Breast epithelium (tissue), 4 donors: ENCODE data around the gene DDX31. TPM values are rescaled to one million over a fixed set of nuclear protein-coding genes. Genes with fewer than 3 reads are reported as not detected.

Experiments used
- DNase-seq, 2 donors: peaks; one replicate each; pipeline ENCODE4 v3.0.0-alpha.2; 2019; ENCODE audit warnings: low spot score in 2 of 2
- H3K27ac ChIP-seq, 2 donors: fragments of 200-600 bp; sonication (generic) in 1 of 2; one replicate each; pipeline ENCODE4 v1.5.1; 2016 to 2019; ENCODE audit warnings: mild to moderate bottlenecking in 1 of 2
- H3K27me3 ChIP-seq, 2 donors: fragments of 200-600 bp; sonication (generic) in 1 of 2; one replicate each; pipeline versions ENCODE4 v1.5.1 to v1.6.0; 2017 to 2019; ENCODE audit warnings: control low read depth in 1 of 2, mild to moderate bottlenecking in 1 of 2
- H3K36me3 ChIP-seq: fragments of 200-600 bp; one replicate; pipeline ENCODE4 v1.5.1; 2019
- H3K4me1 ChIP-seq, 2 donors: fragments of 200-600 bp; sonication (generic); one replicate each; pipeline ENCODE4 v1.5.1; 2016 to 2019; ENCODE audit warnings: control low read depth in 1 of 2
- H3K4me3 ChIP-seq, 3 donors: fragments of 200-600 bp; sonication (generic); 1 replicate in 2 of 3; 2 replicates in 1 of 3; pipeline ENCODE4 v1.5.1; 2016 to 2019; ENCODE audit warnings: mild to moderate bottlenecking in 3 of 3, moderate library complexity in 2 of 3
- H3K9me3 ChIP-seq, 2 donors: fragments of 200-600 bp; sonication (generic) in 1 of 2; one replicate each; pipeline ENCODE4 v1.5.1; 2016 to 2019; ENCODE audit warnings: control low read depth in 1 of 2
- CTCF ChIP-seq, 3 donors: fragments of 450-650 bp; IDR thresholded peaks; one replicate each; pipeline ENCODE4 v1.5.1; 2016 to 2017; ENCODE audit warnings: antibody characterized with exemption in 3 of 3, mild to moderate bottlenecking in 3 of 3, moderate library complexity in 3 of 3
- POLR2A ChIP-seq: fragments of 450-650 bp; IDR thresholded peaks from one replicate; pipeline ENCODE4 v1.6.1; 2016; ENCODE audit warnings: antibody characterized with exemption, mild to moderate bottlenecking, moderate library complexity
- POLR2AphosphoS5 ChIP-seq, 3 donors: sonication (generic); formaldehyde crosslinking; IDR thresholded peaks; one replicate each; pipeline ENCODE4 v1.6.1; 2017; ENCODE audit warnings: antibody characterized with exemption in 3 of 3
- intact Hi-C: fragments of 100-400 bp; cut with DNase I; formaldehyde crosslinking; loops from one replicate; pipeline ENCODE4 v1.15.1; 2023; ENCODE audit warnings: low total_unique reads
- total RNA-seq, 3 donors: library from RNA; depleted of rRNA; stranded (reverse); fragments of >200 nt; gene quantifications; one replicate each; pipeline ENCODE4 v1.1.0, GENCODE V29; 2016

The DDX31 gene
- total RNA-seq, 3 donors from 2014 or later: 10.2 to 23.6 (median 19.0) TPM

- Histone ChIP-seq H3K9me3 (no peaks in the 10 kb centered on the region), H3K27ac (no peak overlapping the region), H3K36me3 (peaks cover 8% of the 10 kb centered on the region), H3K27me3 (no peaks in the 10 kb centered on the region), H3K4me3 (no peak overlapping the region), H3K4me1 (no peaks in the 10 kb centered on the region)
- TF ChIP-seq POLR2AphosphoS5 (IDR thresholded peaks at IDR 0.05) (no peak), POLR2A (no peak), CTCF (IDR thresholded peaks at IDR 0.05) (no peak)
- no peak for DNase-seq
- intact Hi-C loops: no loop called here
These were observed 24.5 kb downstream of the DDX31 start for GRCh38 chr9:132645306-132645705.

DNA sequence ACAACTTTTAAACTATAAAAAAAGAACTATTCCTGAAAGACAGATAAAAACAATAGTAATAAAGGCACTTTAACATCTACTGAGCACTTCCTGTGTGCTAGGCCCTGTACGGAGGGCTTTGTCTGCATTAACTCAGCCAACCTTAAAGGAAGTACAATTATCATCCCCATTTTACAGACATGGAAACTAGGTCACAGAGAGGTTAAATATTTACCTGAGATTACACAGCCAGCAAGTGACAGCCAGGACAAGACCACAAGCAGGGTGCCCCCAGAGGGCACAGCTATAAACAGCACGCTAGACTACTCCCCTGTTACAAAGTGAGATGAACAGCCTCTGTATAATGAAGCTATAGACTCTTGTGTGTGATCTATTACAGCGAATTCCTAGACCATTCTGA is 25.5 kb downstream of the DDX31 start:
- Histone ChIP-seq H3K4me3 (no peak overlapping the region), H3K27ac (no peak overlapping the region), H3K9me3 (no peaks in the 10 kb centered on the region), H3K36me3 (peaks cover 8% of the 10 kb centered on the region), H3K27me3 (no peaks in the 10 kb centered on the region), H3K4me1 (peaks cover 0 to 4% of the 10 kb centered on the region in 2 donors)
- TF ChIP-seq POLR2A: no peak
- no peak for TF ChIP-seq CTCF (IDR thresholded peaks at IDR 0.05)
- no peak for TF ChIP-seq POLR2AphosphoS5 (IDR thresholded peaks at IDR 0.05)
- DNase-seq: no peak
- intact Hi-C loops: no loop called here

- TF ChIP-seq POLR2AphosphoS5 (IDR thresholded peaks at IDR 0.05) (no peak), POLR2A (no peak), CTCF (IDR thresholded peaks at IDR 0.05) (no peak)
- intact Hi-C loops: loop anchor here (2.0 kb wide), 1 partner anchor 24 kb away; no protein-coding TSS in a partner anchor
- no peak for DNase-seq
- no peak overlapping the region for H3K4me3 ChIP-seq
- peaks cover 8% of the 10 kb centered on the region for H3K36me3 ChIP-seq
- no peaks in the 10 kb centered on the region for H3K9me3 ChIP-seq
- H3K27ac ChIP-seq: peak overlapping the region; percentile 4 to 73
- peaks cover 0 to 4% of the 10 kb centered on the region in 2 donors for H3K4me1 ChIP-seq
- no peaks in the 10 kb centered on the region for H3K27me3 ChIP-seq
These were observed 28.6 kb downstream of the DDX31 start for GRCh38 chr9:132641216-132641615.

GRCh38 chr9:132639322-132639721 is 30.5 kb downstream of the DDX31 start:
- no peaks in the 10 kb centered on the region for H3K9me3 ChIP-seq
- peak in 1 of 2 donors; percentile 77 for DNase-seq
- intact Hi-C loops: loop anchor here (10.0 kb wide), 1 partner anchor 225 kb away; the partner anchor contains the start of gene CFAP77
- peaks cover 0 to 4% of the 10 kb centered on the region in 2 donors for H3K4me1 ChIP-seq
- TF ChIP-seq CTCF (IDR thresholded peaks at IDR 0.05): no peak
- TF ChIP-seq POLR2AphosphoS5 (IDR thresholded peaks at IDR 0.05): no peak
- TF ChIP-seq POLR2A: no peak
- H3K27ac ChIP-seq: peak overlapping the region; percentile 60 to 73
- no peaks in the 10 kb centered on the region for H3K27me3 ChIP-seq
- no peak overlapping the region for H3K4me3 ChIP-seq
- H3K36me3 ChIP-seq: no peaks in the 10 kb centered on the region

- Histone ChIP-seq H3K27me3 (no peaks in the 10 kb centered on the region), H3K36me3 (no peaks in the 10 kb centered on the region), H3K4me1 (peaks cover 0 to 4% of the 10 kb centered on the region in 2 donors), H3K4me3 (no peak overlapping the region), H3K9me3 (no peaks in the 10 kb centered on the region), H3K27ac (peak overlapping the region; percentile 60 to 73)
- intact Hi-C loops: loop anchor here (10.0 kb wide), 1 partner anchor 223 kb away; the partner anchor contains the start of gene CFAP77
- TF ChIP-seq POLR2AphosphoS5 (IDR thresholded peaks at IDR 0.05) (no peak), POLR2A (no peak), CTCF (IDR thresholded peaks at IDR 0.05) (no peak)
- DNase-seq: no peak
These were observed 31.5 kb downstream of the DDX31 start for GRCh38 chr9:132638240-132638639.
